WTC11 (cell line): ENCODE results near the gene NDRG3. TPM values are rescaled to one million over a fixed set of nuclear protein-coding genes. Genes with fewer than 3 reads are reported as not detected.

ENCODE experiments used
- ATAC-seq: fragments of 200-7000 bp; cut with Tn5 transposase; 2 replicates; pipeline ENCODE4 v1.10.0; 2021; ENCODE audit warnings: mild to moderate bottlenecking, moderate library complexity
- CTCF ChIA-PET: fragments of 300-600 bp; sonication (Branson Sonifier 250); formaldehyde crosslinking; loops from one replicate; lab custom pipeline; 2021; ENCODE audit warnings: antibody characterized with exemption; lab: Charles Lee
- POLR2A ChIA-PET: fragments of 350-600 bp; sonication (Branson Sonifier 250); formaldehyde crosslinking; loops from one replicate; lab custom pipeline; 2021; ENCODE audit warnings: antibody characterized with exemption; lab: Charles Lee
- DNase-seq: peaks from one replicate; pipeline ENCODE4 v3.0.0; 2021; ENCODE audit warnings: low spot score
- H3K27ac Mint-ChIP-seq: 2 replicates; pipeline ENCODE4 v1.8.0; 2021; ENCODE audit warnings: mixed read lengths
- H3K27me3 Mint-ChIP-seq: 2 replicates; pipeline ENCODE4 v1.8.0; 2021; ENCODE audit warnings: low read depth, mild to moderate bottlenecking, moderate library complexity, mixed read lengths
- H3K36me3 Mint-ChIP-seq: 2 replicates; pipeline ENCODE4 v1.8.0; 2021; ENCODE audit warnings: mixed read lengths
- H3K4me1 Mint-ChIP-seq: 2 replicates; pipeline ENCODE4 v1.8.0; 2022; ENCODE audit warnings: mixed read lengths
- H3K4me3 Mint-ChIP-seq: 2 replicates; pipeline ENCODE4 v1.8.0; 2021; ENCODE audit warnings: mild to moderate bottlenecking, moderate library complexity, mixed read lengths
- H3K9me3 Mint-ChIP-seq: 2 replicates; pipeline ENCODE4 v1.8.0; 2021; ENCODE audit warnings: mixed read lengths
- AFF4 ChIP-seq: sonication (generic); formaldehyde crosslinking; IDR thresholded peaks from 2 replicates; pipeline ENCODE4 v1.8.1; 2023; ENCODE audit warnings: mild to moderate bottlenecking, missing genetic modification reagents, borderline replicate concordance
- ATF2 ChIP-seq: sonication (generic); formaldehyde crosslinking; IDR thresholded peaks from 2 replicates; pipeline ENCODE4 v1.8.1; 2022; ENCODE audit warnings: low read depth, missing genetic modification reagents, borderline replicate concordance
- CREB1 ChIP-seq: sonication (generic); formaldehyde crosslinking; IDR thresholded peaks from 2 replicates; pipeline ENCODE4 v1.8.0; 2023; ENCODE audit warnings: mild to moderate bottlenecking, missing genetic modification reagents
- ESRRA ChIP-seq: sonication (generic); formaldehyde crosslinking; IDR thresholded peaks from 2 replicates; pipeline ENCODE4 v1.8.1; 2022; ENCODE audit warnings: mild to moderate bottlenecking, missing genetic modification reagents, borderline replicate concordance
- GABPB1 ChIP-seq: sonication (generic); formaldehyde crosslinking; IDR thresholded peaks from 2 replicates; pipeline ENCODE4 v1.8.1; 2023; ENCODE audit warnings: mild to moderate bottlenecking, missing genetic modification reagents
- HMGXB4 ChIP-seq: sonication (generic); formaldehyde crosslinking; IDR thresholded peaks from 2 replicates; pipeline ENCODE4 v1.8.1; 2023; ENCODE audit warnings: mild to moderate bottlenecking, moderate library complexity, missing genetic modification reagents
- RORB ChIP-seq: fragments of 250-450 bp; sonication (Bioruptor Pico); IDR thresholded peaks from 2 replicates; pipeline ENCODE4 v1.9.0; 2021; ENCODE audit warnings: mild to moderate bottlenecking
- SMAD4 ChIP-seq: sonication (generic); formaldehyde crosslinking; IDR thresholded peaks from 2 replicates; pipeline ENCODE4 v1.8.0; 2022; ENCODE audit warnings: mild to moderate bottlenecking, missing genetic modification reagents
- ZNF219 ChIP-seq: sonication (generic); formaldehyde crosslinking; IDR thresholded peaks from 2 replicates; pipeline ENCODE4 v1.8.0; 2023; ENCODE audit warnings: missing genetic modification reagents, mild to moderate bottlenecking, borderline replicate concordance
- ZNF423 ChIP-seq: fragments of 250-450 bp; sonication (Bioruptor Pico); IDR thresholded peaks from 2 replicates; pipeline ENCODE4 v2.1.2; 2022; ENCODE audit warnings: mild to moderate bottlenecking, moderate library complexity
- total RNA-seq: library from RNA; stranded (reverse); gene quantifications from 3 replicates; pipeline ENCODE4 v1.2.3, GENCODE V29; 2021
- TF ChIP-seq, protein P1 (sequence below): sonication (generic); formaldehyde crosslinking; IDR thresholded peaks from 2 replicates; pipeline ENCODE4 v1.8.1; 2023; ENCODE audit warnings: mild to moderate bottlenecking, missing genetic modification reagents

The NDRG3 gene
- total RNA-seq, 1 experiment from 2014 or later: 27.0 TPM

GRCh38 chr20:36607586-36608387 lies 138.1 kb downstream of the NDRG3 start:
- Mint-ChIP-seq H3K36me3 (peaks cover 46% of the 10 kb centered on the region), H3K4me1 (peaks cover 17% of the 10 kb centered on the region), H3K4me3 (peak overlapping the region; percentile 97), H3K27ac (peak overlapping the region; percentile 78; the same call in 1 of the 2 replicates), H3K9me3 (no peaks in the 10 kb centered on the region), H3K27me3 (no peaks in the 10 kb centered on the region; the same call in 1 of the 2 replicates)
- ChIA-PET POLR2A (interaction anchor here (0.7 kb wide), 1 partner anchor 35 kb away, joined by 6 read pairs; the partner anchor contains the start of gene TGIF2), CTCF (interaction anchor here (0.7 kb wide), 1 partner anchor 166 kb away, joined by 4 read pairs; the partner anchor contains the start of gene DSN1)
- DNase-seq: no peak
- no peak for ATAC-seq
- no peak for TF ChIP-seq SMAD4 (CRISPR knock-in tag)
- peak; percentile 46; the same call in 1 of the 2 replicates for TF ChIP-seq GABPB1

DNA sequence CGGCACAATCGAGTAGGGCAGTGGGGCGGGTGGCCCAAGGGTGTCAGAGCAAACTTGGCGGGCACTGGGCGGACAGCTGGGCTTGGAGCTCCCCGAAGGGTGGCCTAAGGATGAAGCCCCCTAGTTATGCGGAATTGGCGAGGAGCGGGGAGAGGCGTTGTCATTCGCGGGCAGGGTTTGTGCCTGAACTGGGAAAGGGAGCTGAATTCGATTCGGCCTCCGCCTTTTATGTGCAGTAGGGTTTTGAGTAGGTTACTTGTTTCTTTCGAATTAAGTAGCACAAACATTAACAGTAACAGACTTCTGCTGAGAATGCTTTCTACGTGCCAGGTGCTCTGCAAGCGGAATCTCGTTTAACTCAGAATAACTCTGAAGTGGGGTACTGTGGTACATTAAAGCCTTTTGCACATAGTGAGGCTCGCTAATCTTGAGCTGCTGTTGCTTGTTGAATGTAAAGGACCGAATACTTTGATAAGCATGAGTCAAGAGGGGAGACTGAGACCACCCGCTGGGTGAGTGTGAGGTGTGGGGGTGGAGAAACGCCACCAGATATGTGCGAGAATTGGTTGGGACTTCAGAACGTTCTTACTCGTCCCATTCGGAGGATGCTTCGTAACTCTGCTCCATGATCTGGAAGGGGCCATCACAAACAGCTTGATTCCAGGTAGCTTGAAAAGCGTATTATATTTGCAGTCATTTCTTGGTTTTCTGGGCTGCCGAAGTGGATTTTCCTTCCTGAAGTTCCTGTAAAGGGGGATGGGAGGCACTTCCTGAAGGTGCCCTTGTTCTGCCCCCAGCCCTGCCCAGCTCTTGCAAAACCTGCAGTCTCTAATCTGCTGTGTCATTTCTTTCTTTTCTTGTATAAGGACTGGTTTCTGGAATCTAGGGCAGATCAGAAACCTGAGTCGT lies 139.5 kb downstream of the NDRG3 start:
- Mint-ChIP-seq H3K4me3 (peak overlapping the region; percentile 97), H3K9me3 (no peaks in the 10 kb centered on the region), H3K27me3 (no peaks in the 10 kb centered on the region; the same call in 1 of the 2 replicates), H3K27ac (peak overlapping the region; percentile 94), H3K4me1 (peaks cover 17% of the 10 kb centered on the region), H3K36me3 (peaks cover 34% of the 10 kb centered on the region)
- peak; percentile 29 for DNase-seq
- TF ChIP-seq ATF2 (CRISPR knock-in tag) (no peak), HMGXB4 (no peak), ESRRA (no peak), RORB (CRISPR knock-in tag) (no peak), ZNF219 (CRISPR knock-in tag) (no peak), ZNF423 (CRISPR knock-in tag) (no peak), AFF4 (CRISPR knock-in tag) (no peak), CREB1 (CRISPR knock-in tag) (no peak)
- TF ChIP-seq, protein P1, sequence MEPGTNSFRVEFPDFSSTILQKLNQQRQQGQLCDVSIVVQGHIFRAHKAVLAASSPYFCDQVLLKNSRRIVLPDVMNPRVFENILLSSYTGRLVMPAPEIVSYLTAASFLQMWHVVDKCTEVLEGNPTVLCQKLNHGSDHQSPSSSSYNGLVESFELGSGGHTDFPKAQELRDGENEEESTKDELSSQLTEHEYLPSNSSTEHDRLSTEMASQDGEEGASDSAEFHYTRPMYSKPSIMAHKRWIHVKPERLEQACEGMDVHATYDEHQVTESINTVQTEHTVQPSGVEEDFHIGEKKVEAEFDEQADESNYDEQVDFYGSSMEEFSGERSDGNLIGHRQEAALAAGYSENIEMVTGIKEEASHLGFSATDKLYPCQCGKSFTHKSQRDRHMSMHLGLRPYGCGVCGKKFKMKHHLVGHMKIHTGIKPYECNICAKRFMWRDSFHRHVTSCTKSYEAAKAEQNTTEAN (CRISPR knock-in tag): no peak
- CTCF ChIA-PET: interaction anchor here (0.5 to 2.4 kb wide), 35 partner anchors 8 to 541 kb away, joined by 3 to 22 read pairs (median 5); partner anchors contain the start of genes DSN1 and NDRG3
- ATAC-seq: no peak
- POLR2A ChIA-PET: interaction anchor here (0.6 to 4.0 kb wide), 7 partner anchors 14 to 38 kb away, joined by 4 to 16 read pairs (median 5); partner anchors contain the start of gene TGIF2
